A204.1 (cell line): ENCODE results near the gene DOCK2.

Source experiments
- FAIRE-seq: peaks from 2 replicates; lab custom pipeline; 2012; peaks lifted over from hg19 to GRCh38; lab: Jason Lieb, UNC

DOCK2 gene

DNA sequence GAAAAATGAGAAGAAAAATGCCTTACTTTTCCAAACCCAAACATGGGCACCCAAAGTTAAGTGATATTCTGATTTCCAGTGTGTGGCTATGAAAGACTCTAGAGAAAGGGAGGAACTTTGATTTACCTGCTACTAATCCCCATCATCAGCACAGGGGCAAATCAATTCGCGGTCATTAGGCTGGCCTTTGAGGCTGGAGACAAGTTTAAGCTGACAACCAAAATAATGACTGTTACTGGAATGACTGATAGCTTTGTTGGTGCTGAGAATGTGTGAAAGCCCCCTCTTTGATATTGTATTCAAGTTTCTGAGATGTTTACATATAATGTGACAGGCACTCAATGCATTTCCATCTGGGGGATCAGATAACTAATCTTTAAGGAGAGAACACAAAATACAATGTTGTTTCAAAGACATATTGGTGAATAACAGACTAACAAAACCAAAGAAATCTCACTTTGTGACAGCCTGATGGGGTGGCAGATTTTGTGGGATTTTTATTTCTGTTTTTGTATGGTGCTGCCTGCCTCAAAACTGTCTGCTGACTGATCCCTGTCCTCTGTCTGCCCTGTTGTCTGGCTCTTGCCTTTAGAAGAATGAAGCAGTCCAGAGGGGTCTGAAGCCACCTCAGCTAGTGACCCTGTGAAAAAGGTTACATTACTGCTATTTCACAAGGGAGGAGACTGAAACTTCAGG, 355.9 kb downstream of the DOCK2 start:
- FAIRE-seq = no peak

DNA sequence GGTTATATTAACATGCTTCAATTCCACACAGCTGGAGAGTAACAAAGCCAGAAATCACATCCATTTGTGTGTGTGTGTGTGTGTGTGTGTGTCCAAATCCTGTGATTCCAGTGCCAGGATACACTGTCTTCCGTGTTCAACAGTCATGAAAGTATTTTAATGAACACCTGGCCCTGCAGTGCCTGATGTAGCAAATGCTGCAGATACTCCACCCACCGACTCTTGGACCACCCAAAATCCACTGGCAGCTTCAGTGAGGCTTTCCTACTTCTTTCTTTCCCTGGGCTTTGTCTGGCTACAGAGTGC, 356.4 kb downstream of the DOCK2 start:
- FAIRE-seq = no peak

DNA sequence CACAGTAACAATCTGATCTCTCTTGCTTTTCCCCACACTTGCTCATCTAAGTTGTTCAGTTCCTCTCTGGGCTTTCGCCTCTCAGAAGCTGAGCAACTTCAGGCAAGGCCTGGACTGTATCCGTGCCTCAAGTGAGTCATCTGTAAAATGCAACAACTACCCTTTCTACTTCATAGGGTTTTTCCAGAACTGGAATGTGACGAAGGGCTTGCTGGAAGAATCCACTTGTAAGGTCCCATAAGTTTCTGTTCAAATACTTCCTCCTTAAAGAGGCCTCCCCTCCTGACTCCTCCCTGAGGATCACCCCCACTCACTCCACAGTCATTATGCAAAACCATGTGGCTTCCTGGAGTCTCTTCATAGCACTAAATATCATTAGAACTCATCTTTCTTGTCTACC, 360.7 kb downstream of the DOCK2 start:
- no peak for FAIRE-seq

DNA sequence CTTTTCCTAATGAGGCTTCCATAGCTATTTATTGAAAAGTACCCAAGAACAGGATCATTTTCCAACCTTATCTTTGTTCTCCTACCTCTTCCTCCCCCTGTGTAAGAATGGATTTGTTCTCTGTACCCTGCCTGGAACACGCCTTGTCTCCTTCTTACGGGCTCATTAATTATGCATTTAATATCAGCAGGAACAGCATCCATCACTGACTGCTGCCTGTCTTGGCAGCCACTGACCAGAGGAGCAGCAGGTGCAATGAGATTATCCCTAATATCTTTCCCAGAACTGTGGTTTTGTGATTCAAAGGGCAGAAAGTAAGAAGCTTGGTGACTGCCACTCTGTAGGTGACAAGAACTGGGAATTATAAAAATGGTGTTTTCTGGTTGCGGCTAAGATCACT, 362.5 kb downstream of the DOCK2 start:
- FAIRE-seq = no peak

DNA sequence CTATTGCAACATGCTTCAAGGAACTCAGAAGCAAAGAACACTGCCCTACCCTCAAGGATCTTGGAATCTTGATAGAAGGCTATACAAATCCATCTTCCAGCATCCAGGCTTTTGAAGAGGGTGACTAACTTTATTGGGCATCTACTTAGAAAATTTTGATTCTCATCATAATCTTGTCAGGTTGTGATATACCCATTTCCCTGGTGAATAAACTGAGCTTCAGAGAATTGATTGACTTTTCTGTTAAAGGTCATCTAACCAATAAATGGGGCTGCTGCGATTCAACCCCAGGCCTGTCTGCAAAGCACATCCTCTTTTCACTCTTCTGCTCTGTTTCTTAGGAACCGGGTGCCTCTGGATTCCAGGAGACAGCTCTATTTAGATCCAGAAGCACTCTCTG, 363.1 kb downstream of the DOCK2 start:
- FAIRE-seq = no peak

DNA sequence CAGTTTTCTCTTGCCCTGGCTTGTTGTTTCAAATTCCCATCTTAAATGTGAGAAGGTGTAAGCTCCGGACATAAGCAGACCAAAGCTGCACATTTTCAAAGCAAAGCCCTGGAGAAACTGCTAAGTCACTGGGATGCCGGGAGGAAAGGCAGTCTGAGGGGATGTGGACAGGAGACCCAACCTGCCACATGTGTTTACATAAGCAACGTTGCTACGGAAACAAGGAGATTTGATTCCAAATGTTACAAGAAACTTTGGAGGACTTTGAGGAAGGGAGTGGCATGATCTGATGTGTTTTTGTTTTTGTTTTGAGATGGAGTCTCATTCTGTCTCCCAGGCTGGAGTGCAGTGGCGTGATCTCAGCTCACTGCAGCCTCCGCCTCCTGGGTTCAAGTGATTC, 368.9 kb downstream of the DOCK2 start:
- no peak for FAIRE-seq

DNA sequence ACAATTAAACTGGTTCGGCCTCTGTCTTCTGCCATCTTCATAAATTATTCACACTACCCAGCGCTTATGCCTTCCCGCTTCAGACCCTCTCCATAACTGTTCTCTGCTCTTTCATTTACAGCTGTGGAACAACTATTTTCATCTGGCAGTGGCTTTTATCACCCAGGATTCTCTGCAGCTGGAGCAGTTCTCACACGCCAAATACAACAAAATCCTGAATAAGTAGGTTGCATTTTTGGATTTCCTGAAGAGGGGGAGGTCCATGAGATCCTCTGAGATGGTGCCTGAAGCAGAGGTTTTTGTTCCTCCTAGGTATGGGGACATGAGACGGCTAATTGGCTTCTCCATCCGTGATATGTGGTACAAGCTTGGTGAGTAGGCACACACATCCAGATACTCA, 371.3 kb downstream of the DOCK2 start:
- no peak for FAIRE-seq

DNA sequence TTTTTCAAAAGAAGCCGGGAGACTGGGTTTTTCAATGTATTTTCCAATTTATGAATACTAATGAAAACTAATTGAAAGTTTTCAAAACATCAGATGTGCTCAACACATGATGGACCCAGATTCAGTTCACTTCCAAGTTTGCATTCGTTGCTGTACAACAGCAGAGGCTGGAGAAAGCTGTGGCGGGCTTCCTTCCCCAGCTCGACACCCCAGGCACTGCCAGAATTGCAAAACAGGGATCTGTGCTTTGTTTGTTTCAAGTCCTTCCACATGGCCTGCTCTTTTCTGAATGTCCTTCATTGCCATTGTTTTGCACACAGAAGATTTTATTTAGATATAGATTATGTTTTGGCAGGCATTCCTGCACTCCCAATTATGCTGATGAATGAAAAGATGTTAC, 373.5 kb downstream of the DOCK2 start:
- no peak for FAIRE-seq

DNA sequence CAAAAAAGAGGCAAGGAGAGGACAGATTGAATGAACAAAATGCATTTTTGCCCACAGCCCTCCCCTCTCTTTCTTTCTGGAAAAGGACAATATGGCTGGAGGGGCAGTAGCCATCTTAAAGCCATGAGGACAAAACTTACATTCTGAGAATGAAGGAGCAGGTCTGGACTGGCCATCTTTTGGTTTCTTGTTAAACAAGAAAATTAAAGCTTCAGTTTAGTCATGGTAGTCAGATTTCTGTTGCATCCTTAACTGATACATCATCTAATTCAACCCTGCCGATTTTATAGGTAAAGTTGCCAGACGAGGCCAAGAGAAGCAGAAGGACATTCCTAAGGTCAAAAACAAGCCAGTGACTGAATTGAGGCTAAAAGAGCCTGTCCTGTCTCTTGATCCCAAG, 374.7 kb downstream of the DOCK2 start:
- FAIRE-seq = no peak

DNA sequence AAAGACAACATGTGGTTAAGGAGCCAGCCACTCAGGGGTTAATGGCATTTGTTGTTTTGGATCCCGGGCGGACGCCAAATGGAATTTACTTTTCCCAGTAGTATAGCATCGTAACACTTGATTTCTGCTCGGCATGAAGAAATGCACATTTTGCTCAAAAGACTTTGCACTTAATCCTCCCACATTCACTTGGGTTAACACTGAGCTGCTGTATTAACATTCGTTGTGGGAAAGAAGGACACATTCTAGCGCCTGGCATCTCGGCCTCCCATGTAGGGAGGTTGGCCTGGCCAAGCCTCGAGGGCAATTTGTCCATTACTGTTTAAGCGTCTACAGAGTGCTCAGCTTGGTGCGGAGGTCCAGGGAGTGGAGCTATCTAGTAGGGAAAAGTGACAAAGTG, 375.5 kb downstream of the DOCK2 start:
- no peak for FAIRE-seq

DNA sequence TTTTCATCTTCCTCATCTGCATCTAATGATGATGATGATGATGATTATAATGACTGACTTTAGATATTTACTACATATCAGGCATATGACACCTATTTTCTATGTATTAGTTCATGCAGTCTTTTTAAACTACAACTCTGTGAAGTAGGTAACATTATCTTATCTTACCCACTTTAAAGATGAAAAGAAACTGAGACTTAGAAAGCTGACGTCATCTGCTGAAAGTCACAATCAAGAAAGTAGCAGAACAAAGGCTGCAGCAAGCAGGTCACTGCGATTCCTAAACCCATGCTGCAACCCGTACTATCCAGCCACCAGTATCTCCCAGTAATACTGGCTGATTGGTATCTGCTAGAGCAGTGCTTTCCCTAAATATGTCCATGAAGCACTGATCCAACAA, 383.3 kb downstream of the DOCK2 start:
- no peak for FAIRE-seq

DNA sequence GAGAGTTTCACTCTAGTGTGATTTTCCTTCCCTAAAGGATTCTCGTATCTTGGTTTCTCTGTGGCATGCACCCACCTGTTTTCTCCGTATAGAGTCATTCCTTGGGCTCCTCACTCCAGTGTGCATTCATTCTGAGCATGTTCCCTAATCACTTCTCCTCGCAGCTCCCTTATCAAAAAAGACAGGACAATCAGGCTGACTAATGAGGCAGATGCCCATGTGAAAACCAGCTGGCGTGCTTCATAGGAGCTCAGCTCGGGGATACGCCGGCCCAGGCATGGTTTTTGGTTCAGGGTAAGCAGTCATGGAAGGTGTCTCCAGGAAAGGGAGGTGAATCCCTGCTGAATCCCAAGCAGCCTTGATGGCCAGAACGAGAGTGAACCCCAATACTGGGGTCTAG, 384.4 kb downstream of the DOCK2 start:
- no peak for FAIRE-seq

DNA sequence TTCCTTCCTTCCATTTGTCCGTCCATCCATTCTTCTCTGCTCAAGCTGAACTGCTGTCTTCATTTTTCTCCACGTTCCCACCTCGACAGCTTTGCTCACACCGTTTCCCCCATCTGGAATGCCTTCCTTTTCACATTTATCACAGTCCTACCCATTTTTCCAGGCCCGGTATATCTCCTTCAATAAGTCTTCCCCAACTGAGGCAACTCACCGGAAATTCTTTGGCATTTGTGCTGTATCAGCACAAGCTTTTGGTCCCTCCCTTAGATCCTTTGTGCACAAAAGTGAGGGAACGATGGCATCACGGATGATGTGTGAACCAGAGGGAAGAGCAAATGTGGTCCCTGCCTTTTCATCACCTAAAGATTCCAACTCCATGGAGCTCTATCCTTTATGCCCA, 388.8 kb downstream of the DOCK2 start:
- FAIRE-seq = no peak

DNA sequence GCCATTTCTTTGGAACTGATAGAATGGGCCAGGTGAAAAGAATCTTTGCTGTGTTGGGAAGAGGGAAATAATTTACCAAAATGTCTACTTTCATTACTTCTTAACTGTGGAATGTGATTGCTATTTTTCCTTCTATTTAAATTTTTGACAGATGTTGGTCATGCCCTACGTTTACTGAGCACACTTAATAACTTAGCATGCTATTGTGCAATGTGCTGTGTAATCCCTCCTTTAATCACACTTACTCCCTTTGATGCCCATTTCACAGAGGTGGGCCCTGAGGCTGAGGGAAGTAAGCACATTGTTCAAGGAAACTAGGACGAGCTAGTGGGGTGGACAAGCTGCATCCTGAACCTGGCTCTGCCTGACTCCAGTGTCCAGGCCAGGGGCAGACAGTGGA, 391.0 kb downstream of the DOCK2 start:
- FAIRE-seq = no peak

DNA sequence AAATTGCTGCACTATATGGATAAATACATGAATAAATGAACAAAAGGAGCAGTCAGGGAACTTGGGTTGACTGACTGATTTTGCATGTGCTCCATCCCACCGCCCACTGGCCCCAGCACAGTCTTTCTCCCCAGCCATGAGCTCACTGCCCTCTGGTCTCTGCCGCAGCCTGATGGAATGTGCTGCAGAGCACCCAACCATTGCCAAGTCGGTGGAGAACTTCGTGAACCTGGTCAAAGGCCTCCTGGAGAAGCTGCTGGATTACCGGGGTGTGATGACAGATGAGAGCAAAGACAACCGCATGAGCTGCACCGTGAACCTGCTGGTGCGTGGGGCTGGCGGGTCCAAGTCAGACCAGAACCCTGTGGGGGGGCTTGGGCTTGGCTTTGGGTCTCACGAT, 397.2 kb downstream of the DOCK2 start:
- FAIRE-seq = no peak

DNA sequence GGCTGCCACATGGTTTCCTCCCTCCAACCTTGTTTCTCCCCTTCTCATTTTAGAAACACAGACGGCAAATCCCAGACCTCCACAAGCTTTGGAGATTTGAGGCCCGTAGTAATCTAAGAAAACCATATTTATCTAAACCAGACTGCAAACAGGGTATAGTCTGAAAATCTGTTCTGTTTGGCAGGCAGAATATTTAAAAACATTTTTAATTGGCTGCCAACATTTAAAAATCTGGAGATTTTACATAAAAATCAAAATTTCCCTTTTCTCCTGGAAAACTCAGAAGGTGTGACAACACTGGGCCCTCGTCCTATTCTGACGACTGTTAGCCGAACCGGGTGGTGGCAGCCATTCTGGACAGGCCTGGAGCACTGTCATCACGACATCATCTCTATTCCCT, 401.2 kb downstream of the DOCK2 start:
- FAIRE-seq = no peak

DNA sequence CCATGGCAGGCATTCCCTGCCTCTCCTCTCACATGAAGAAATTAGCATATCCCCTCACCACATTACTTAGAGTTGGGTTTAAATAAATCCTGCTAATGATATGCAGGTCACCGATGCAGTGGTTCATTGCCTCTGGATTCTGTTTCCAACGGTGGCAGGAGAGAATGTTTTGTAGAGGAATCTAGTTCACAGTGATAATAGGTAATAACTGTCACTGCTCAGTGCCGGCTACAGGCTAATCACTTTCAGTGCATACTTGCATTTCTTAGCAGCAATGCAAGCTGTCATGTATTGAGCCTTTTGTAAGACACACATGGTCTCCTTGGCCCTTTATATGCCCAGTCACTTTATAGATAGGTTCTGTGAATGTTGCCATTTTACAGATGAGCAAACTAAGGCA, 402.8 kb downstream of the DOCK2 start:
- FAIRE-seq = no peak

DNA sequence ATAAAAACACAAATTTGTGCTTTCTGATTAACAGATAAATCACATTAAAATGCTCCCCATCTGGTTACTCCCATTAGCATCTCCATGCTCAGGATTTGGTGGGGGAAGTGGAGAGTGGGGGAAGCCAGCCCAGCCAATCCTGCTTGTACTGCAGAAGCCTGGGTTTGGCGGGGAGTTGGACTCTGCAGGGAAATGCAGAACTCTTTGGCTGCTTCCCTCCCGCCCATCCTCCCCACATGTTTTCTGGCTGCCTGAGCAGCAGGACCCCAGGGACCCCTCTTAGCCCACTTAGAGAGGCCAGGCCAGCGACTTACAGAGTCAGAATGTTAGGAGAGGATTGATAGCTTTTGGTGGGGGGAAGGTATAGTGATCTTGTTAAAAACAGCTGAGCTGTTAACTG, 409.2 kb downstream of the DOCK2 start:
- FAIRE-seq = no peak

DNA sequence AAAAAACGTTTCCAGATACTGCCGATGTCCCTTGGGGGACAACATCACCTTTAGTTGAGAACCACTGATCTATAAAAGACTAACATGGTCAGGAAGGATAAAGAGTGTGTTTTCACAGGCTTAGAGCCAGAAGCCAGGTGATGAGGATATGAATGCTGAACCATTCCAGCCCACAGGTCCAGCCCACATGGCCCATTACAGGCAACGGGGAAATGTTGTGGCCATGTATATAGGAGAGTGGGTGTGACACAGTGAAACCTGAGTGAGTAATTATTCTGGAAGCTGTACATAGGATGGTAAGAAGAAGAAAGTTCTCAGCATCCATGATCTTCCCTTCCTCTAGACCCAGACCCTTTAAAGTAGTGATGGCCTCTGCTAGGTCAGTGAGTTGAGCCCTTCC, 412.6 kb downstream of the DOCK2 start:
- no peak for FAIRE-seq

DNA sequence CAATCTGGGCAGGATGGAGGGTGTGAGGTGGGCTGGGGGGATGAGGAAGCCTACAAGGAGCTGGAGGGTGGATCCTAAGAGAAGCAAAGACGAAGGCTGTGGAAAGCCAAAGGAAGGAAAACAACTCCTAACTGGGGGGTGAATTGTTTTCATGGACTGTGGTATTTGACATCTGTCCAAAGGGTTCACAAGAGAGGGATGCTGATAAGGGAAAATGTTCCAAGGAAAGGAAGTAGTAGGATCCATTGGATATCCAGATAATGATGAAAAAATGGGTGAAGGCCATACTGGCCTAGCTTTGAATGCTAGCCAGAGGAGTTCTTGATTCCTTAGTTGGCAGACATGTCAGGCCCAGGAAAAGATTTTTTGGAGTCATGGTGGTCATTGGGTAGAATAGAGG, 416.8 kb downstream of the DOCK2 start:
- no peak for FAIRE-seq

DNA sequence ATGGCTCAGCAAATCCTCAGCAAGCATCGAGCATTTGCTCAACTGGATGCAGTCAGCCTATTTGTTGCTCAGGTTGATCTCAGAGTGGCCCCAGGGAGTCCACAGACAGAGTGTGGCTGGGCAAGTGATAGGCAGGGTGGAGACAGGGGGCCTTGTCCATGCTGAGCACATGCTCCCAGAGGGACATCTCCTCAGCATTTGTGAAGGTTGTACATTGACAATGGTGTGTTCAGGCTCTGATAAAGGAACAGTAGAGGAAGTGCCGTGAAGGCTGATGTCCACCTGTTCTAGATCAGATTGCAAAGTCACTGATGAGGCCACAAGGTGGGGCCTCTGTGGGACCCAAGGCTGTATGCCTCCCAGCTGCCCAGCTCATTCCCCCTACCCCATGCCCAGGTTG, 418.5 kb downstream of the DOCK2 start:
- no peak for FAIRE-seq

DNA sequence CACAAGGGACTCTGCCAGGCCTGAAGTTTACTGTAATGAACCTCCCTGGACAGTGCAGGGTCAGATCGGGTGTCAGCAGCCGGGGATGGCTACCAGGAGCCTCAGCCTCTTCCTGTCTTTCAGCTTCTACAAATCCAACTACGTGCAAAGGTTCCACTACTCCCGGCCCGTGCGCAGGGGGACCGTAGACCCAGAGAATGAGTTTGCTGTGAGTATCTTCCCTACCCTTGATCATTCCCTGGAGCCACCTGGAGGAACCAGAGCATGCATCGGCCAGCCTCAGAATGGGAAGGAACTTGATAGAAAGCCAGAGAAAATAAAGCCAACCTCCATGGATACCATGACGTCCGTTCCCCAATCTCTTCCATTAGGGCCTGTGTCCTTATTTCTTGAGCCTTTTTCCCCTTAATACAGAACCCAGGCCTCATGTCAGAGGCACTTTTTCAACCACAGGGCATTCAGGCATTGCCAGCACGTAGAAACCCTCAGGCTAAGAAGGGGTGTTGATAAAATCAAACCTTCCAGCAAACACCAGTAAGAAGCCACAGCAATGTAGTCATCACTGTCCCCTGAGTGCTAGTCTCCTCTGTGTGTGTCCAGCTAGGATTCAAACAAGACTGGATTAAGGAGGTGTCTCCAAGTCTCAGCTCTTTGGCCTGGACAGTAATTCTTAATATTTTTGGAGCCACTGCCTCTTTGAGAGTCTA, 419.6 kb downstream of the DOCK2 start:
- no peak for FAIRE-seq

DNA sequence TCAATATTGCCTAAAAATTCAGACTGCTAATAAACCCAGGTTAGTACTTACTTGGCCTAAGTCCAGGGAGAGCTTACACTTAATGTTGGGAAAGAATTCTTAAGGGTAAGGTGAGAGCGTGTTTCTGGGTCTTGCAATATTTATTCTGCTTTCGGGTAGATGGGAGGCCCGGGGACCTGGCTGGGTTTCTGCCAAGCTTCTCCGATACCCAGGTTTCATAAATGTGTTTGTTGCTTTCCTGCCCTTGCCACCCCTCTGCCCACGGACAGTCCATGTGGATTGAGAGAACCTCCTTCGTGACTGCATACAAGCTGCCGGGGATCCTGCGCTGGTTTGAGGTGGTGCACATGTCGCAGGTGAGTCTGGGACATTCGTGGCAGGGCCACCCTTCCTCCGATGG, 420.2 kb downstream of the DOCK2 start:
- FAIRE-seq = no peak

DNA sequence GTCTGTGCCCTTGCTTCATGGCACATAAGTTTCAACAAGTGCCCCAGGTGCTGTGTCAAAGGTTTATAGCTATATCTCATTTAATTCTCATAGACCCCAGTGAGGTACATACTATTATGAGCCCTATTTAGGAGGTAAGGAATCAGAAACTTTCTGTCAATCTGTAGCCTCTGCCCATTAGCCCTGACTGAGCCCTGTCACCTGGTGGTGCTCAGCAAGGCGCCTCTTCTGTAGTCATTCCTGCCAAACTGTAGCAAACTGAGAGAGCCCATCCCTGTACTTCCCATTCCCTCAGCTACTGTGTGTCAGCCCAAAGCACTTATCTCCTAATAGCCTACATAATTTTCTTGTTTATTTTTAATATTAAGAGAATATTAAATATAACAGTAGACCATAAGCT, 422.1 kb downstream of the DOCK2 start:
- FAIRE-seq = no peak

DNA sequence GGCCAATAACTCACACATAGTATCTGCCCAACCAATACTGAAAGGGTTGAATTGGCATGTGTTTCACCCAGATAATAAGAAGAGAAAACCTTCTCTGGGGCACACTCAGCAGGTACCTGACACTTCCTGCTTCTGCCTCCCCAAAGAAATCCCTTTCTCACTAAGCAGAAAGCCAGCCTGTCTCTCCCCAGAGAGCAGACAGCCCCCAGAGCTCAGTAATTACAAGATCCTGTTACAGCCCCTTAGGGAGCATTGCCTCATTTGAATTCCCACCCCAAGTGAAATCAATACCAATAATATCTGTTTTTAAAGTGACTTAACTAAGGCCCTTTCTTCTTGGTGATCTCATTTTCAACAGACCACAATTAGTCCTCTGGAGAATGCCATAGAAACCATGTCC, 430.1 kb downstream of the DOCK2 start:
- FAIRE-seq = no peak
